ENCODE measurements around the gene CC2D2A. TPM values are rescaled to one million over a fixed set of nuclear protein-coding genes. Genes with fewer than 3 reads are reported as not detected.

The CC2D2A gene
- polyA plus RNA-seq, 1 donor from 2014 or later = 8.6 TPM

GRCh38 chr4:15568821-15569220 lies 99.1 kb downstream of the CC2D2A start:
- no peaks in the 10 kb centered on the region for H4K20me1 ChIP-seq (ENCODE audit: insufficient read depth)
- no peak overlapping the region for H3K9ac ChIP-seq (ENCODE audit: low read length)
- TF ChIP-seq EP300 (conservative IDR thresholded peaks at IDR 0.05; ENCODE audit: poor library complexity, severe bottlenecking) (no peak), CTCF (IDR thresholded peaks at IDR 0.05; ENCODE audit: poor library complexity, severe bottlenecking) (no peak), REST (IDR thresholded peaks at IDR 0.05; ENCODE audit: borderline replicate concordance) (no peak), POLR2AphosphoS5 (IDR thresholded peaks at IDR 0.05) (no peak), EZH2 (IDR thresholded peaks at IDR 0.05; ENCODE audit: borderline replicate concordance, insufficient read depth, low read length, poor library complexity, severe bottlenecking) (no peak), MXI1 (conservative IDR thresholded peaks at IDR 0.05; ENCODE audit: poor library complexity, severe bottlenecking) (no peak), RAD21 (conservative IDR thresholded peaks at IDR 0.05) (no peak), TAF1 (IDR thresholded peaks at IDR 0.05; ENCODE audit: low read depth) (no peak), SMC3 (conservative IDR thresholded peaks at IDR 0.05; ENCODE audit: poor library complexity) (no peak)
- H3K27me3 ChIP-seq (ENCODE audit: insufficient read depth, low read depth, low read length) = no peaks in the 10 kb centered on the region
- no peaks in the 10 kb centered on the region for H3K9me3 ChIP-seq (ENCODE audit: low read length)
- H3F3A ChIP-seq (ENCODE audit: insufficient read depth, low read length, poor library complexity, severe bottlenecking) = no peaks in the 10 kb centered on the region
- no peak overlapping the region for H3K4me3 ChIP-seq (ENCODE audit: low read length)
- no peak overlapping the region for H2AFZ ChIP-seq (ENCODE audit: low read depth, low read length)
- no peak overlapping the region for H3K27ac ChIP-seq (ENCODE audit: low read length)
- no peaks in the 10 kb centered on the region for H3K36me3 ChIP-seq (ENCODE audit: insufficient read depth, low read length)
- no peak overlapping the region for H3K4me2 ChIP-seq (ENCODE audit: low read length)
- no peaks in the 10 kb centered on the region for H3K79me2 ChIP-seq (replicated peaks; ENCODE audit: insufficient read depth, low read length)
- H3K9me2 ChIP-seq (ENCODE audit: insufficient read depth, low read length) = no peaks in the 10 kb centered on the region

- Histone ChIP-seq H3K36me3 (ENCODE audit: insufficient read depth, low read length) (no peaks in the 10 kb centered on the region), H3K27me3 (ENCODE audit: insufficient read depth, low read depth, low read length) (no peaks in the 10 kb centered on the region), H3K27ac (ENCODE audit: low read length) (no peak overlapping the region), H3K9me2 (ENCODE audit: insufficient read depth, low read length) (no peaks in the 10 kb centered on the region), H3K4me3 (ENCODE audit: low read length) (no peak overlapping the region), H3K4me2 (ENCODE audit: low read length) (no peak overlapping the region), H4K20me1 (ENCODE audit: insufficient read depth) (no peaks in the 10 kb centered on the region), H3K9me3 (ENCODE audit: low read length) (no peaks in the 10 kb centered on the region), H2AFZ (ENCODE audit: low read depth, low read length) (no peak overlapping the region), H3F3A (ENCODE audit: insufficient read depth, low read length, poor library complexity, severe bottlenecking) (no peaks in the 10 kb centered on the region), H3K9ac (ENCODE audit: low read length) (no peak overlapping the region), H3K79me2 (replicated peaks; ENCODE audit: insufficient read depth, low read length) (no peaks in the 10 kb centered on the region)
- no peak for TF ChIP-seq RAD21 (conservative IDR thresholded peaks at IDR 0.05)
Measured at GRCh38 chr4:15569746-15570145, 100.1 kb downstream of the CC2D2A start.

GRCh38 chr4:15575966-15576365 lies 106.3 kb downstream of the CC2D2A start:
- no peaks in the 10 kb centered on the region for H4K20me1 ChIP-seq (ENCODE audit: insufficient read depth)
- H3K27ac ChIP-seq (ENCODE audit: low read length) = no peak overlapping the region
- no peaks in the 10 kb centered on the region for H3K9me2 ChIP-seq (ENCODE audit: insufficient read depth, low read length)
- H3K4me2 ChIP-seq (ENCODE audit: low read length) = no peak overlapping the region
- TF ChIP-seq SMC3 (conservative IDR thresholded peaks at IDR 0.05; ENCODE audit: poor library complexity) (no peak), REST (IDR thresholded peaks at IDR 0.05; ENCODE audit: borderline replicate concordance) (no peak), RAD21 (conservative IDR thresholded peaks at IDR 0.05) (no peak), CTCF (IDR thresholded peaks at IDR 0.05; ENCODE audit: poor library complexity, severe bottlenecking) (no peak), TAF1 (IDR thresholded peaks at IDR 0.05; ENCODE audit: low read depth) (no peak), MXI1 (conservative IDR thresholded peaks at IDR 0.05; ENCODE audit: poor library complexity, severe bottlenecking) (no peak), EZH2 (IDR thresholded peaks at IDR 0.05; ENCODE audit: borderline replicate concordance, insufficient read depth, low read length, poor library complexity, severe bottlenecking) (no peak), POLR2AphosphoS5 (IDR thresholded peaks at IDR 0.05) (no peak), EP300 (conservative IDR thresholded peaks at IDR 0.05; ENCODE audit: poor library complexity, severe bottlenecking) (no peak)
- H3K4me3 ChIP-seq (ENCODE audit: low read length) = no peak overlapping the region
- H3K79me2 ChIP-seq (replicated peaks; ENCODE audit: insufficient read depth, low read length) = no peaks in the 10 kb centered on the region
- H3K36me3 ChIP-seq (ENCODE audit: insufficient read depth, low read length) = no peaks in the 10 kb centered on the region
- no peak overlapping the region for H2AFZ ChIP-seq (ENCODE audit: low read depth, low read length)
- H3K9me3 ChIP-seq (ENCODE audit: low read length) = no peaks in the 10 kb centered on the region
- no peaks in the 10 kb centered on the region for H3K27me3 ChIP-seq (ENCODE audit: insufficient read depth, low read depth, low read length)
- H3F3A ChIP-seq (ENCODE audit: insufficient read depth, low read length, poor library complexity, severe bottlenecking) = no peaks in the 10 kb centered on the region
- H3K9ac ChIP-seq (ENCODE audit: low read length) = no peak overlapping the region

All from neural cell (in vitro differentiated cells).